HG03095 (cell line): ENCODE data around the gene GPR62.

ENCODE experiments used
- ATAC-seq: cut with Tn5 transposase; IDR thresholded peaks from one replicate; pipeline ENCODE4 v1.9.1; 2021; ENCODE audit warnings: moderate library complexity; ENCODE audit not compliant: unreplicated experiment

GPR62 gene

DNA sequence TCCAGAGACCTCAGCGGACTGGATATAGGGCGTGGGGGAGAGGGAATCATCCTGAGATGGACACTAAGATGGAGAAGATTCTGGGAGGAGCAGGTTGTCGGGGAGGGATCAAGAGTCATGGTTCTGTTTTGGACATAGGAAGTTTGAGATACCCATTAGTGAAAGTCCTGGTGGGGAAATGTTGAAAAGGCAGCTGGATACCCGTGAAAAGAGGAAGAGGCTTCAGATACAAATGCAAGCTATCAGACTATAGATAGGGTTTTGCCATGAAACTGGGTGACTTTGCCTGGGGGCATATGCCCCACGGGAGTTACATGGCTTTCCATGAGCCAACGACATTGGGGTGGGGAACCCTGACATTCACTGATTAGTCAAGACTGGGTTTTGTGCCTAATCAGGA, 1.1 kb upstream of the GPR62 start:
- ATAC-seq = no peak

DNA sequence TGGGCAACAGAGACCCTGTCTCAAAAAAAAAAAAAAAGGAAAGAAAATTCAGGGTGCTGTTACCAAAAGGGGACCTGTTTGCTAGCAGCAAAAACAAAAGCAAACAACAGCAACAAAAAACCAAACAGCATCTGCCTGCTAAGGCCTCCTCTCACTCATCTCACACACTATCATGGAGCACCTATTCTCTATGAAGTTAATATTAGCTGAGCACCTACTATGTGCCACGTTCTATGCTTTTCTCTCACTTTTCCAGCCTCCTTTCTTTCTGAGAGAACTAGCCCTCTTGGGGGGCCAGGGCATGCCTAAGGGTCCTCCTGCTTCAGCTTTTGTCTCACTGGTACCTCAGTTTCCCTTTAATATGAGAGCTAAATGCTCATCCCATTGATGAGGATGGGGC, 468 bp upstream of the GPR62 start:
- no peak for ATAC-seq

DNA sequence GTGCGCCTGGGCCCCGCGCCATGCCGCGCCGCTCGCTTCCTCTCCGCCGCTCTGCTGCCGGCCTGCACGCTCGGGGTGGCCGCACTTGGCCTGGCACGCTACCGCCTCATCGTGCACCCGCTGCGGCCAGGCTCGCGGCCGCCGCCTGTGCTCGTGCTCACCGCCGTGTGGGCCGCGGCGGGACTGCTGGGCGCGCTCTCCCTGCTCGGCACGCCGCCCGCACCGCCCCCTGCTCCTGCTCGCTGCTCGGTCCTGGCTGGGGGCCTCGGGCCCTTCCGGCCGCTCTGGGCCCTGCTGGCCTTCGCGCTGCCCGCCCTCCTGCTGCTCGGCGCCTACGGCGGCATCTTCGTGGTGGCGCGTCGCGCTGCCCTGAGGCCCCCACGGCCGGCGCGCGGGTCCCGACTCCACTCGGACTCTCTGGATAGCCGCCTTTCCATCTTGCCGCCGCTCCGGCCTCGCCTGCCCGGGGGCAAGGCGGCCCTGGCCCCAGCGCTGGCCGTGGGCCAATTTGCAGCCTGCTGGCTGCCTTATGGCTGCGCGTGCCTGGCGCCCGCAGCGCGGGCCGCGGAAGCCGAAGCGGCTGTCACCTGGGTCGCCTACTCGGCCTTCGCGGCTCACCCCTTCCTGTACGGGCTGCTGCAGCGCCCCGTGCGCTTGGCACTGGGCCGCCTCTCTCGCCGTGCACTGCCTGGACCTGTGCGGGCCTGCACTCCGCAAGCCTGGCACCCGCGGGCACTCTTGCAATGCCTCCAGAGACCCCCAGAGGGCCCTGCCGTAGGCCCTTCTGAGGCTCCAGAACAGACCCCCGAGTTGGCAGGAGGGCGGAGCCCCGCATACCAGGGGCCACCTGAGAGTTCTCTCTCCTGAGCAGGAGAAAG, 951 bp downstream of the GPR62 start:
- no peak for ATAC-seq

DNA sequence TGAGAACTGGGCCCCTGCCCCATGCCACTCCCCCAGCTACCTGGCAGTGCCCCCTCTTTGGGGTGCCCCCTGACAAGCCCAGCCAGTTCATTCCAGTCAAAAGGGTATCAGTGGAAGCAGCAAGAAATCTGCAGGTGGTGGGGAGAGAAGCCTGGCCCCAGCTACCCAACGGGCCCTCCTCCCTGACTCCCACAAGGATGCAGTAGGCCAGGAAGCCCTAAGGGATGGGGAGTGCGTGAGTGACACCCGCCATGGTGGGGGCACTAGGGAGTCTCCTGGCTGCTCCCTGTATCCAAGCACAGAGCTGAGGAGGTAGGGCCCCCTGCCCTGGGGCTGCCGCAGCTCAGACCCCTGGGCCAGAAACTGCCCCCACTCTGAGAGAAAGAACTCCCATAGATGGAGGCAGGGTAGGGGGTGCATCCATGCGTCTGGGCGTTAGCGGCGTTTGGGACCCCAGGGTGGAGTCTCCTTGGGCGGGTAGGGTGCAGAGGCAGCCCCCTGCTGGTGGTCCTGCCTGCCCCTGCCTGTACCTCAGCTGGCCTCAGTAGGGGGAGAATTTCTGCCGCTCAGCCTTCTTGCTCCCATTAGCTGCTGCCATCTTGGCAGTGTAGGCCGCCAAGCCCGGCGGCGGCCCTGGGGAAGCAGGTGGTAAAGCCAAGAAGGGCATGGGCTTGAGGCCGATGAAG, 2.5 kb downstream of the GPR62 start:
- ATAC-seq = no peak

DNA sequence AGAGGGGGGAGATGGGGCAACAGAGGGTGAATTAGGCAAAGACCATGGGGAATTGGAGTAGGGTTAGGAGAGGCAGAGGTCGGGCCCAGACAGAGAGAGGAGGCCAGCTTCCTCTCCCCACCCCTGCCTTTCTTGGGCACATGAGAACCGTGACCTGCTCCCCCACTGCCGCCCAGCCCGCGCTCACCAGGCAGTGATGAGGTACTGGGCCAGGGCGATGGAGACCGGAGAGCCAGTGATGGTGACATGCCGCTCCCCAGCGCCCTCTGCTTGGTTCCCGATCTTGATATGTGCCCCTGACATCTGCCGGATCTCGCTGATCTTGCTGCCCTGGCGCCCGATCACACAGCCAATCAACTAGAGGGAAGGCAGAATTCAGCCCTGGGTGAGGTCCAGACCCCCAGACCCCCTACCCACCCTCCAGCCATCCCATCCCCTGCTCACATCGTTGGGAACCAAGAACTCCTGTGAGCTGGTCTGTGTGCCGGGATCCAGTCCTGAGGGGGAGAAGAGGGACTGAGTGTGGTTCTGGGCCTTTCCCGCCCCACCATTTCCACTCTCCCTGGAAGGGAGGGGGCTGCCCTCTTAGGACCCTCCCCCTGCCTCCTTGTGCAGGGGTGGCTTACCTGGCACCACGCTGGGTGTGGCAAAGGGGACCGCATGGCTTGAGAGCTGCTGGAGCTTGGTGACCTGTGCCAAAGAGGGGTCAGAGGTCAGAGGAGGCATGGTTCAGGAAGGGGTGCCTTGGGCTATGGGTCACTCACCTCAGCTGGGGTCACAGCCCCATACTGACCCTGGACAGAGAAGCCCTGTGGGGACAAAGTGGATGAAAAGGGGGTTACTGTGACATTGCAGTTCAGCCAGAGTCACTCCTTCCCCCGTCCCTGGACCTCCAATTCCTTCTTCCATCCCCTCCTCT, 3.7 kb downstream of the GPR62 start:
- ATAC-seq = no peak

DNA sequence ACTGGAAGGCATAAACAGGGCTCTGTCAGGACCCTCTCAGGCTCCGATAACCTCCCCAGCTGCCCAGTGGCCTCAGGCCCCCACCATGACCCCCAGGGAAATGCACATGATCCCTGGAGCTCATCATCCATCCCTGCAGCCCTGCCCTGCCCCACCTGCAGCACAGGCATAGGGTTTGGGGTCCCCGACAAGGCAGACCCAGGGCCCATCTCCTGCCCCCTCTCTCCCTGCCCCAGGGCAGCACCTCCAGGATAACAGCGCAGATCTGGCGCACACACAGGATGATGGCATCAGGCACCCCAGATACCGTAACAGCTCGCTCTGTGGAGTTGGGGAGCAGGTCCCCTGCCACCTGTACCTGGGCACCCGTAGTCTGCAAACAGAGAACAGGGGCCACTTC, 4.5 kb downstream of the GPR62 start:
- ATAC-seq = no peak

DNA sequence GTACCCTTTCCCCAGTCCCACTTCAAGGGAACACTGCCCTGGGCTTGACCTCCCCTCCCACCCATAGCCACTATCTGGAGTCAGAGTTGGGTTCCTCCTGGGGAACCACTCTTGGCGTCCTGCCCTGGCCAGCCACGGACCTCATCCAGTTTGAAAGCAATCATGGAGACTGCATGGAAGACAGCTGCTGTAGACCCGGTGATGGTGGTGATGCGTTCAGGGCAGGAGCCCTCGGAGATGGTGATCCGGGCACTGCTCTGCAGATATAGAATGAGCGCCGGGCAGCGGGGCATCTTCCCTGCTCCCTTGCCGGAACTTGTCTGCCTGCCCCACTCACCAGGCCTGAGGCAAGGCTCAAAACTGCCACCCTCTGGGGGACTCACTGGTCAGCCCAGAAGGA, 5.2 kb downstream of the GPR62 start:
- ATAC-seq = no peak

DNA sequence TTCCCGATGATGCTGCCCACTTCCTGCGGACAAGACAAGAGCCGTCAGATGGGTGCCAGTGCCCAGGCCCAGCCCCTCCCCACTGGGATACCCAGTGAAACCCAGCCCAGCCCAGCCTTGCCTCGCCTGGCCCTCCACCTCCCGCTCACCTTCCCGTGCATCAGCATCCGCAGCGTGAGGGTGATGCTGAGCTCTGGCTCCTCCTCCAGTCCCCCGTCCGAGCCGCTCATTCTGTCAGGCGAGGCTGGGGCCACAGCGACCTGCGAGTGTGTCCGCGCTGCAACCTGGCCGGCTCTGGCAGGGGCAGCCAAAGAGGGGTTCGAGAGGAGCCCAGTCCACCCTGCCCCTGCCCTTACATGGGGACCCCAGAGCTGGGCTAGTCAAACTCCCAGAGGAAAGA, 5.8 kb downstream of the GPR62 start:
- no peak for ATAC-seq

DNA sequence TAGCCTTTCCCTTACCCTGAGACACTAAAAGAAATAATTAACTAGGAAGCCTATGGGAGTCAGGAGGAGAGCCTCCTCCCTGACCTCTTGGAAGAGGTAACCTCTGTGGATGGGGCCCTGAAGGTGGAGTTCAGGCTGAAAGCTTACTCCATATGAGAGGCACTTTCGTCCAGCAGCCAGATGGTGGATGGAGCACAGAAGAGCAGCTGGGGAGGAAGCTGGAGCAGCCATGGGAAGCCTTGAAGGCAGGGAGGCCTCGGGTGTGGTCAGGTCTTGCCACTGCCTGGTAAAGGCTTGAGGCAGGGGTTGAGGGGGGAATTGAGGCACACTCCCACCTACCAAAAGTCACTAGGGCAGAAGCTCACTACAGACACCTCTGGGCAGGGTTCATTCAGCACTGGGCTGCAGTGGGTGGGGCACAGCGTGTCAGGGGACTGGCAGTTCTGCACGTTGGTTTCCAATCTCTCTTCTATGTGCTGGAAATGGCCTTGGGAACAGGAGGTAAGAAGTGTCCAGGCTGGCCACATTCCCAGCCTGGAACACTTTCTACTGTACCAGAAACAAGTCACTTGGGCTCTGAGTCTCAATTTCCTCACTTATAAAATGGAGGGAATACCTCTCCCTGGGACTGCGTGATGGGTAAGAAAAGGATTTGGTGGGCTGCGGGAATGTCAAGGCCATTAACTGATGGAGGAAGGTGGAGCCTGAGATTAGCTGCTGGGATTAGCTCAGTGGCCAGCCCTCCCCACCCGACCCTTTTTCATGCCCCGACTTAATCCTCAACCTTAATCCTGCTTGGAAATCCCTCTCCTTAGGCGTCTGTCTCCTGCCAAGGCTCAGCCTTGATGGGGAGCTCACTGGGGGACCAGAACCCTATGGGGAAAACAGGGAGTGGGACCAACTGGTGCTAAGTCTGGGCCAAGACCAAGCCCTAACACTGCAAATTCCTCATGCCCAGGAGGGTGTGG, 6.7 kb downstream of the GPR62 start:
- ATAC-seq = no peak

DNA sequence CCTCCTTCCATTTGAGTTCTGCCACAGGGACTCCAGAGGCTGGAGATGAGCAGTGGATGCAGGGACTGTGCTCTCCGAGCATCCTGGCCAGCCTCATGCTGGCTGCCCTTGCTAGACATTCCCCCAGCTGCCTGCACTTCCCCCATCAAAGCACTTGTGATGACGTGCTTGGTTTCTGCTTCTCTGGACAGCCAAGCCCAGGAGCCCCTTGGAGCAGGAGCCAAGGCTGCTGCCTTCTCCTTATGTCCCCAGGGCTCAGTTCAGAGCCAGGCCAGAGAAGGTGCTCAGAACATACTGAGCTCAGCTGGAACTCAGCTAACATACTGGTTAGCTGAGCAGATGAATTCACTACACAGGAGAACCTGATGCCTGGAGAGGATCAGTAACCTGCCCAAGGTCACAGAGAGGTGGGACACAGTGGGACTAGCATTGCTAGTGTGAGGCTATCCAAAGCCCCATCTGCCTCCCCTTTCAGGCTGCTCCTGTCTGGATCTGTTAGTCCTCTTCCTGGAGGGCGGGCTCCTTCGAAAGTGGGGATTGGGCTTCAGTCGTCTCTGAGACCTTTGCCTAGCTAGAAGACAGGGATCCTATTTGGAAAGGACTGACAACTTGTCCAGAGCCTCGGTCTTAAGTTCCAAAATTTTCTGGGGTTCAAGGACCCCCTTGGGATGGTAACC, 7.8 kb downstream of the GPR62 start:
- ATAC-seq = no peak

DNA sequence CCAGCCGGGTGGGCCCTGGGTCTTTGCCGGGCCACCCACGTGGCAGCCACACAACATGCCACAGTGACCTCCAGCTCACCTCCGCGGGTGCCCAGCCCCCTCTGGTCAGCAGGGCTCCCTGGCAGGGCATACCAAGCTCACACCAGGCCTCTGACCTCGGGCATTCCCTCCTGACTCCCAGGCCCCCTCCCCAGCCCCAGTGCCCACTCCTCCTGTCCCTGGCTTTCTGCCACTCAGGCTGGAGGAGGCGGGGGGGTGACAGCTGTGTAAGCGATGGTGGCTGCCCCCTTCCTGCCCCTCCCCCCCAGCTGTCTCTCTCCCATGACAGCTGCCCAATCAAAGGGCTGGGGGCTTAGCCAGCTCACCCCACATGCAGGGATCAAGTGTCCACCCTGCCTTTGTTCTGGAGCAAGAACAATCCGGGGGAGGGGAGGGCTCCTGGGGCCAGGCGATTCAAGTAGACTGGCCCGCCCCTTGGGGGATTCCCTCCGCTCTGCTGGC, 8.8 kb downstream of the GPR62 start:
- no peak for ATAC-seq

DNA sequence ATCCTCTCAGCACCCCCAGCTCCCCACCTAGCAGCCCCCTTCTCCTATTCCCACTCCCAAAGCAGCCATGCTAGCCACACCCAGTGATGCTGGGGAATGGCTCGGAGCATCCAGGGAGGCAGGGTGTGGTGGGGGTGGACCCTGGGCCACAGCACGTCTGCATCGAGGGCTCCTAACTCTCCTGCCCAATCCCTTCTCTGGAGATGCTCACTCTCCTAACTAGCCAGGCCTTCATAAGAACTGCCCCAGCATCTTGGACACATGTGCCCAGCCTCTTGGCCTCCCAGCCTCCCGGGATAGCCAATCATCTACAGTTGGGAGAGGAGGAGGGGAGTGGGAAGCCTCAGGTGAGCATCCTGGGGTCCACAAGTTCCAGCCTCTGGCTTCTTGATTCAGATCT, 9.3 kb downstream of the GPR62 start:
- no peak for ATAC-seq

DNA sequence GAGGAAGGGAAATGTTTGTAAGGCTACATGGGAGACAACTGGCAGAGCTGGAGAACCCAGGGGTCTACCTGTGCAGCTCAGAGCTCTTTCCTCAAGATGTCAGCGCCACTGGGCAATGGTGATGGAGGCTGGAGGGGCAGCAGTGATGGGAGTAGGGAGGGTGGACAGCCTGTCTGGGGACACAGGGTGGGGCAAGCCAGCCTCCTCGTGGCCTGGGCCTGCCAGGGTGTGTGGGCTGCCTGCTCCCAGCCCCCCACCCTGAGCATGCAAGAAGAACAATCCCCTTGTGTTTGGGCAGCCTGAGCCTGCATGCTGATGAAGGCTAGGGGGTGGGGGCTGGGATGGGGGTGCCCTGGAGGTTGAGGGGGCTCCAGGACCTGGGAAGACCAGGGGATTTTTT, 10.8 kb downstream of the GPR62 start:
- ATAC-seq = no peak

DNA sequence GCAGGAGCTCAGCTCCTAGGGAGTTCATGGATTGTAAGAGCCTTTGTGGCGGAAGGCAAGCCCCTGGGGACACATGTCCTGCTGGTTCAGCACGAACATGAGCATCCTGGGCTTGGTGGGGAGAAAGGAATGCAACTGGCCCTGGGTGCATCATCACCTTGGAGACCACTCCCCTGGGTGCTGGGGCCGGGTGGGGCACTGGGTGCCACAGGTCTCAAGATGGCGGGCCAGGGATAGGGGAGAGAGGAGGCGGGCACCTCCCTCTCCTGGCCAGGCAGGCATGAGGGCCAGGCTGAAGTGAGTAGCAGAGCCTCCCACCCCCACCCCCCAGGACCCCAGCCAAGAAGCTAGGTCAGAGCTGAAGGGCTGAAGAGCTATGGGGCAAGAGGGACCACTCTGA, 11.3 kb downstream of the GPR62 start:
- ATAC-seq = no peak

DNA sequence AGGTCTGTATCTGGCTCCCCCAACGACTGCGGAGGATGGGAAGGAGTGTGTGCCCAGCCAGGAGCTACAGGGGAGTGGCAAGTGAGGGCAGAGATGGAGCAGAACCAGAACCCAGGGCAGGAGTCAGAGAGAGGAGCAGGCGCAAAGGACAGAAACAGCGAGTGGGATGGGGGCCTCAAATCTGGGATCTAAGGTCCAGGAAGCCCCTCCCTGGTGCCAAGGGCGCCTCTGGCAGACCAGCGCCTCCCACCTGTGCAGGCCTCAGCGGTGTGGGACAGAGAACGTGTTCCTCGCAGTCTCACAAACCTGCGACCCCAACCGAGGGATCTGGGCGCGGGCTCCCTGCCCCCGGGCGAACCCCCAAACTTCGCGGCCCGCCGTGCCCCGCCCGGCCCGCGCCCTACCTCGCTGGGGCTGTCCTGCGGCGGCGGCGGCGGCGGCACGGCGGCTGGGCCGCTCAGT, 11.8 kb downstream of the GPR62 start:
- ATAC-seq = no peak

DNA sequence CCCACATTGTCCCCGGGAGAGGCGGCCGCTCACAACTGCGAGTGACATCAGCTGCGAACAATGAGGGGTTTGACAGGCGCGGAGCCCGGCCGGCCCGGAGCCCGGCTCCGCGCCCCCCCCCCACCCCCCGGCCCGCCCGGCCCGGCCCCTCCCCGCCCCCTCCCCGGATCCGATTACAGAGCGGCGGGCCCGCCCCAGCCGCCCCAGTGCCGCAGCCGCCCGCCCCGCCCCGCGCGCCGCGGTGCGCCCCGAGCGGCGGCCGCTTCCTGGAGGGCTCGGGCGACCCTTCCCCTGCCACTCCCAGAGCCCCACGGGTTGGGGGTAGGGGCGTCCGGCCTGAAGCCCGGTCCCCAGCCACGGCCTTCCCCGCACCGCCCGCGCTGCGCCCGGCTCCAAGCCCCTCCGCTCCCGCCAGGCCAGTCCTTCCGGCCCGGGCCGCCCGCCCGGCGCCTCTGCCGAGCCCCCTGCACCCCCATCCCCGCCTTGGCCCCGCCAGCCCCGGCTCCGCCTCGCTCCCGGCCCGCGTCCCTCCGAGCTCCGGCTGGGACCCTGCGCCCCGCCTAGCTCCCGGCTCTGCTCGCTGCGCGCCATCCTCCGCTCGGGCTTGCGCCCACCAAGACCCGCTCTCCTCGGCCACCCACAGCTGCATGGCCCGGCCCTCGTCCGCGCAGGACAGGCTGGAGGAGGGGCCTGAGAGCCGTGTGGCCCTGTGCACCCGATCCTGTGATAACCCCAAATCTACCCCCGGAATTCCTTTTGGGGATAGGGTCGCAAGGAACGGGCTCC, 12.4 kb downstream of the GPR62 start, which contains the start of gene PCBP4:
Gene PCBP4 (minus strand): TSS at position 71 of the 786 bp plus-strand sequence. CDS start 6,214 bp downstream, outside the sequence.
- peak; percentile 49 for ATAC-seq

DNA sequence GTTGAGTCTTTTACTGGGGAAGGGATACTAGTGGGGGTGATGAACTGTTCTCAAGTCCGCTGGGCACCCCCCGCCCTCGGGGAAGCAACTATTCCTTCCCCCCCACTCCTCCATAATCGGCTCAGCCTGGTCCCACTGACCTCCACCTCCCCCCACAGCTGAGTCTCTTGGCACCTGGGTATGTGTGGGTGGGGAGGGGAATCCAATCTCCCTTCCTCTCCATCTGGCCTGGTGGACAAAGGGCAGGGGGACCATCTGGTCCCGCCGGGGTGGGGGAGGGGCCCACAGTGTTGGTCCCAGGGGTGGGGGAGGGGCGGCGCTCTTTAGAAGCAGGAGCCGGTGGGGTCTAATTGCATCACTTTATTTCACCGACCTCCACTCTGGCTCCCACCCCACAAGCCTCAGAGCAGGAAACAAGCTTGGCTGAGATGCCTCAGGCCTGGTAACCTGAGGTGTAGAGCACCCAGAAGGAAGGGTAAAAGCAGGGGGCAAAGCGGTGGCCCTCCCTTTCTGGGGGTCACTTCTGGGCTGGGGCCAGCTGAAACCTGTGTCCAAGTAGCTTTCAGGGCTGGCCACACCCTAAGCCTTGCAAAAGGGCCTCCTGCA, 13.1 kb downstream of the GPR62 start:
- no peak for ATAC-seq
